Body of pancreas (tissue), 4 donors: ENCODE measurements around the gene ING4. TPM values are rescaled to one million over a fixed set of nuclear protein-coding genes. Genes with fewer than 3 reads are reported as not detected.

Experiments
- ATAC-seq: fragments of 150-250 bp; one replicate; pipeline ENCODE4 v1.9.1; 2016
- DNase-seq, 4 donors: peaks; one replicate each; pipeline ENCODE4 v3.0.0-alpha.2; 2019
- H3K27ac ChIP-seq, 4 donors: fragments of 200-600 bp; sonication (generic); 1 replicate in 3 of 4; 2 replicates in 1 of 4; pipeline versions ENCODE4 v1.5.1 to v1.6.1; 2016 to 2019; ENCODE audit warnings: mild to moderate bottlenecking in 1 of 4, mixed read lengths in 1 of 4, moderate library complexity in 1 of 4
- H3K27me3 ChIP-seq, 2 donors: fragments of 200-600 bp; sonication (generic); one replicate each; pipeline ENCODE4 v1.6.0; 2016; ENCODE audit warnings: mild to moderate bottlenecking in 1 of 2
- H3K36me3 ChIP-seq, 2 donors: fragments of 200-600 bp; sonication (generic); replicated peaks in 1 of 2; 2 replicates each; pipeline ENCODE4 v1.5.1; 2016; ENCODE audit warnings: low read depth in 2 of 2; ENCODE audit not compliant: insufficient read depth in 1 of 2
- H3K4me1 ChIP-seq: fragments of 200-600 bp; sonication (generic); one replicate; pipeline ENCODE4 v1.6.0; 2016
- H3K4me3 ChIP-seq, 2 donors: fragments of 200-600 bp; sonication (generic); 1 replicate in 1 of 2; 2 replicates in 1 of 2; pipeline ENCODE4 v1.5.1; 2016 to 2019
- H3K9me3 ChIP-seq, 3 donors: fragments of 200-600 bp; sonication (generic); 1 replicate in 2 of 3; 2 replicates in 1 of 3; pipeline ENCODE4 v1.5.1; 2016
- POLR2A ChIP-seq, 3 donors: fragments of 450-650 bp; IDR thresholded peaks; one replicate each; pipeline ENCODE4 v1.6.1; 2016; ENCODE audit warnings: antibody characterized with exemption in 3 of 3, mild to moderate bottlenecking in 2 of 3
- WGBS, 2 donors: methylation state at CpG; one replicate each; pipeline ENCODE4 v1.1.5; 2017; 5-methylcytosine and 5-hydroxymethylcytosine counted together
- intact Hi-C: fragments of 100-400 bp; cut with DNase I; formaldehyde crosslinking; loops from one replicate; pipeline ENCODE4 v1.15.1; 2023
- total RNA-seq, 2 donors: library from RNA; depleted of rRNA; stranded (reverse); fragments of >200 nt; gene quantifications; one replicate each; pipeline ENCODE4 v1.1.0, GENCODE V29; 2016
- TF ChIP-seq, protein P1 (sequence below), 7 experiments: fragments of 450-650 bp in 4 of 7; fragments of 200-600 bp in 3 of 7; sonication (generic) in 3 of 7; IDR thresholded peaks; one replicate each; pipeline ENCODE4 v1.5.1; 2016 to 2019; ENCODE audit warnings: antibody characterized with exemption in 7 of 7

Gene ING4
- total RNA-seq, 2 donors from 2014 or later = 23.3 to 39.9 TPM

GRCh38 chr12:6700646-6701051, 37.7 kb upstream of the ING4 start, which contains the start of gene PIANP:
PIANP (minus strand) TSS chr12:6700815; CDS start chr12:6698061, 2,754 bp downstream.
- peaks cover 14% of the 10 kb centered on the region for H3K4me1 ChIP-seq
- intact Hi-C loops = no loop called here
- H3K36me3 ChIP-seq = no peaks in the 10 kb centered on the region
- ATAC-seq (peak; percentile 68), DNase-seq (peak in 3 of 4 donors; percentile 22 to 50 (median 40))
- TF ChIP-seq, protein P1, sequence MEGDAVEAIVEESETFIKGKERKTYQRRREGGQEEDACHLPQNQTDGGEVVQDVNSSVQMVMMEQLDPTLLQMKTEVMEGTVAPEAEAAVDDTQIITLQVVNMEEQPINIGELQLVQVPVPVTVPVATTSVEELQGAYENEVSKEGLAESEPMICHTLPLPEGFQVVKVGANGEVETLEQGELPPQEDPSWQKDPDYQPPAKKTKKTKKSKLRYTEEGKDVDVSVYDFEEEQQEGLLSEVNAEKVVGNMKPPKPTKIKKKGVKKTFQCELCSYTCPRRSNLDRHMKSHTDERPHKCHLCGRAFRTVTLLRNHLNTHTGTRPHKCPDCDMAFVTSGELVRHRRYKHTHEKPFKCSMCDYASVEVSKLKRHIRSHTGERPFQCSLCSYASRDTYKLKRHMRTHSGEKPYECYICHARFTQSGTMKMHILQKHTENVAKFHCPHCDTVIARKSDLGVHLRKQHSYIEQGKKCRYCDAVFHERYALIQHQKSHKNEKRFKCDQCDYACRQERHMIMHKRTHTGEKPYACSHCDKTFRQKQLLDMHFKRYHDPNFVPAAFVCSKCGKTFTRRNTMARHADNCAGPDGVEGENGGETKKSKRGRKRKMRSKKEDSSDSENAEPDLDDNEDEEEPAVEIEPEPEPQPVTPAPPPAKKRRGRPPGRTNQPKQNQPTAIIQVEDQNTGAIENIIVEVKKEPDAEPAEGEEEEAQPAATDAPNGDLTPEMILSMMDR (IDR thresholded peaks at IDR 0.05) = no peak
- TF ChIP-seq POLR2A (IDR thresholded peaks at IDR 0.05) = no peak
- H3K9me3 ChIP-seq = no peaks in the 10 kb centered on the region
- H3K27me3 ChIP-seq = peaks cover 6 to 21% of the 10 kb centered on the region in 2 donors
- WGBS, 2 donors = 4 to 6% methylated on average over 4 of the region's 43 CpGs
- H3K27ac ChIP-seq = no peak within 1 kb of the TSS
- H3K4me3 ChIP-seq = no peak within 1 kb of the TSS

- ATAC-seq = no peak
- Histone ChIP-seq H3K4me1 (peaks cover 14% of the 10 kb centered on the region), H3K9me3 (no peaks in the 10 kb centered on the region), H3K36me3 (no peaks in the 10 kb centered on the region), H3K4me3 (no peak overlapping the region), H3K27me3 (peaks cover 6 to 21% of the 10 kb centered on the region in 2 donors), H3K27ac (no peak overlapping the region)
- 2 to 10% methylated on average over 2 to 45 of the region's 65 CpGs for WGBS, 2 donors
- no peak for TF ChIP-seq POLR2A (IDR thresholded peaks at IDR 0.05)
- intact Hi-C loops = no loop called here
- no peak for DNase-seq
These were observed 37.2 kb upstream of the ING4 start for GRCh38 chr12:6699989-6700645.

DNA sequence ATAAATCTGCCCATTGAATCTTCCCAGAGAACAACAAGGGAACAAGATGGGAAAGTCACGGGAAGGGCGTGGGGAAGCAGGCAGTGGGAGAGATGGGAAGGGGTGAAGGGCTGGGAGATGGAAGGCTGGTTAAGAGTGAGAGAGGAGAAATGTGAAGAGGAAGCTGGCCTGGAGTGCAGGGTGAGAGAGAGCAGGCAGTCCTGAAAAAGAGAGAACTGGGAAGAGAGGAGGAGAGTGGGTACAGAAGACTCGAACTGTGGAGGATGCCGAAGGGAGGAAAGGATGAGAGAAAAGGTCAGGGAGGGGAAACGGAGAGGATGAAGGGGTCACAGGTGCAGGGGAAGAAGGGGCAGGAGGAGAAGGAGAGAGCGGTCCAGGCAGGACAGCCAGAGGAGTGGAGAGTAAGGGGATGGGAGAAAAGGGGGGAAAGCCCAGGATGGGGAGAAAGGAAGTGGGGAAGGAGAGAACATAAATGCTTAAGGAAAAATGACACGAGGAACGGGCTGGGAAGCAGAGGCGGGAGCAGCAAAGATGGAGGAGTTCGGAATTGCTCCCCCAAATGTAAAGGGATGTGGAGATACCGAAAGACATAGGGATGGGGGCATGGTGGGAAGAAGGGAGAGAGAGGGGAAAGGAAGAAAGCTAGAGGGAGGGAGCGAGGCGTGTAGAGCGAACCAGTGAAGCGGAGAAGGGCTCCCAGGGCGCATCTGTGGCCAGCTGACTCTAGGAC, 36.5 kb upstream of the ING4 start:
- no peaks in the 10 kb centered on the region for H3K36me3 ChIP-seq
- TF ChIP-seq, protein P1 (IDR thresholded peaks at IDR 0.05) = no peak
- no peak for TF ChIP-seq POLR2A (IDR thresholded peaks at IDR 0.05)
- peaks cover 6 to 21% of the 10 kb centered on the region in 2 donors for H3K27me3 ChIP-seq
- H3K4me1 ChIP-seq = peaks cover 14% of the 10 kb centered on the region
- WGBS, 2 donors = 12 to 17% methylated on average over 16 of the region's 16 CpGs
- intact Hi-C loops = no loop called here
- H3K27ac ChIP-seq = no peak overlapping the region
- ATAC-seq (no peak), DNase-seq (no peak)
- H3K4me3 ChIP-seq = no peak overlapping the region
- no peaks in the 10 kb centered on the region for H3K9me3 ChIP-seq

GRCh38 chr12:6698352-6699046, 35.6 kb upstream of the ING4 start:
- no peaks in the 10 kb centered on the region for H3K36me3 ChIP-seq
- DNase-seq = no peak
- H3K27ac ChIP-seq = no peak overlapping the region
- ATAC-seq = no peak
- peaks cover 6 to 21% of the 10 kb centered on the region in 2 donors for H3K27me3 ChIP-seq
- intact Hi-C loops = no loop called here
- peaks cover 14% of the 10 kb centered on the region for H3K4me1 ChIP-seq
- TF ChIP-seq POLR2A (IDR thresholded peaks at IDR 0.05) = no peak
- TF ChIP-seq, protein P1 (IDR thresholded peaks at IDR 0.05) = no peak
- H3K9me3 ChIP-seq = no peaks in the 10 kb centered on the region
- no peak overlapping the region for H3K4me3 ChIP-seq
- 40 to 42% methylated on average over 8 of the region's 8 CpGs for WGBS, 2 donors
